ENCODE data around the gene ITGAV. TPM values are rescaled to one million over a fixed set of nuclear protein-coding genes. Genes with fewer than 3 reads are reported as not detected.

The ITGAV gene
- total and polyA plus RNA-seq, 2 of the 4 experiments (the other 2 are of a cell fraction): 45.8 to 181 TPM

- Histone ChIP-seq H3K9me1 (ENCODE audit: insufficient read depth, low read length) (no peaks in the 10 kb centered on the region), H3K36me3 (ENCODE audit: control insufficient read depth, insufficient read depth, low read length) (no peaks in the 10 kb centered on the region), H3K4me1 (ENCODE audit: control insufficient read depth, insufficient read depth, low read length) (no peaks in the 10 kb centered on the region; the same call in 1 of the 2 replicates), H3K4ac (ENCODE audit: low read depth, low read length) (no peak overlapping the region), H2AFZ (replicated peaks; ENCODE audit: low read length, poor library complexity) (no peak overlapping the region), H3K4me3 (ENCODE audit: insufficient read depth, low read depth, low read length) (no peak overlapping the region), H4K20me1 (ENCODE audit: insufficient read depth, low read length) (no peaks in the 10 kb centered on the region), H3K23ac (ENCODE audit: low read depth, low read length) (no peak overlapping the region), H2BK20ac (ENCODE audit: low read depth, low read length) (no peak overlapping the region), H3K56ac (ENCODE audit: extremely low read depth, insufficient read depth, low read length) (no peak overlapping the region), H3K9ac (ENCODE audit: low read depth, low read length) (no peak overlapping the region), H2BK5ac (ENCODE audit: low read depth, low read length, poor library complexity, severe bottlenecking) (no peak overlapping the region), H4K8ac (ENCODE audit: low read depth in 2 of 2, low read length in 2 of 2) (no peak overlapping the region), H3K9me3 (ENCODE audit: control insufficient read depth, insufficient read depth, low read length) (no peaks in the 10 kb centered on the region), H3K18ac (ENCODE audit: low read depth, low read length) (no peak overlapping the region), H2BK120ac (ENCODE audit: low read depth, low read length) (no peak overlapping the region), H3K27me3 (ENCODE audit: control insufficient read depth, insufficient read depth, low read length) (no peaks in the 10 kb centered on the region), H2AK5ac (ENCODE audit: low read depth, low read length) (no peak overlapping the region), H2AK9ac (replicated peaks; ENCODE audit: low read depth, low read length, poor library complexity) (no peak overlapping the region), H4K91ac (ENCODE audit: insufficient read depth, low read depth, low read length) (no peak overlapping the region), H2BK15ac (ENCODE audit: low read depth, low read length) (no peak overlapping the region; the same call in 2 of the 3 replicates), H3K79me1 (ENCODE audit: low read depth in 1 of 2, low read length in 2 of 2) (no peaks in the 10 kb centered on the region), H3K4me2 (ENCODE audit: low read depth, low read length) (no peak overlapping the region), H4K5ac (ENCODE audit: low read depth, low read length) (no peak overlapping the region), H3K27ac (ENCODE audit: insufficient read depth, low read length) (no peak overlapping the region), H3K14ac (replicated peaks; ENCODE audit: low read depth, low read length) (no peak overlapping the region)
- ATAC-seq (ENCODE audit: low read depth) (no peak), DNase-seq (peak; percentile 38)
- POLR2A ChIA-PET (ENCODE audit: unreplicated experiment): no interaction called here
- intact Hi-C loops (cut with micrococcal nuclease) (no loop called here), dilution Hi-C loops (cut with HindIII; ENCODE audit: low sequenced_read_pairs, unreplicated experiment) (no loop called here), in situ Hi-C loops (cut with MboI; ENCODE audit: low sequenced_read_pairs) (no loop called here)
- CTCF ChIA-PET: interaction anchor here (0.9 kb wide), 1 partner anchor 86 kb away, joined by 3 read pairs; no protein-coding TSS in a partner anchor
- BruUV-seq (replicated peaks): no TSS peak
- WGBS, 2 experiments (ENCODE audit: extremely low coverage in 2 of 2, insufficient read length in 1 of 2): no CpG with 5 or more reads among the region's 8 CpGs
- TF ChIP-seq BHLHE40 (IDR thresholded peaks at IDR 0.05; ENCODE audit: low read depth, low read length): no peak
- TF ChIP-seq USF2 (IDR thresholded peaks at IDR 0.05; ENCODE audit: low read depth, low read length): no peak
- no peak for TF ChIP-seq CTCF (conservative IDR thresholded peaks at IDR 0.05; ENCODE audit: low read depth, low read length)
- no peak for TF ChIP-seq MAZ (IDR thresholded peaks at IDR 0.05; ENCODE audit: borderline replicate concordance, low read depth, low read length)
- TF ChIP-seq NFE2L2 (IDR thresholded peaks at IDR 0.05; ENCODE audit: low read depth, low read length): no peak
- TF ChIP-seq POLR2A (IDR thresholded peaks at IDR 0.05; ENCODE audit: low read depth, low read length): no peak
- TF ChIP-seq CEBPB (IDR thresholded peaks at IDR 0.05; ENCODE audit: low read depth, low read length): no peak
- TF ChIP-seq MAFK (IDR thresholded peaks at IDR 0.05; ENCODE audit: low read depth, low read length): no peak
- TF ChIP-seq FOS (IDR thresholded peaks at IDR 0.05; ENCODE audit: low read depth, low read length): no peak
- TF ChIP-seq CHD1 (IDR thresholded peaks at IDR 0.05; ENCODE audit: low read depth, low read length): no peak
- no peak for TF ChIP-seq MXI1 (IDR thresholded peaks at IDR 0.05; ENCODE audit: borderline replicate concordance, low read depth, low read length)
- no peak for TF ChIP-seq RFX5 (IDR thresholded peaks at IDR 0.05; ENCODE audit: low read depth, low read length)
- TF ChIP-seq SMC3 (IDR thresholded peaks at IDR 0.05; ENCODE audit: low read depth, low read length): no peak
- no peak for TF ChIP-seq ELK1 (IDR thresholded peaks at IDR 0.05; ENCODE audit: borderline replicate concordance, low read depth, low read length)
Measured at GRCh38 chr2:186554850-186555671, 34.8 kb upstream of the ITGAV start.
